ENCODE measurements around the gene SIK3.

SIK3 gene

DNA sequence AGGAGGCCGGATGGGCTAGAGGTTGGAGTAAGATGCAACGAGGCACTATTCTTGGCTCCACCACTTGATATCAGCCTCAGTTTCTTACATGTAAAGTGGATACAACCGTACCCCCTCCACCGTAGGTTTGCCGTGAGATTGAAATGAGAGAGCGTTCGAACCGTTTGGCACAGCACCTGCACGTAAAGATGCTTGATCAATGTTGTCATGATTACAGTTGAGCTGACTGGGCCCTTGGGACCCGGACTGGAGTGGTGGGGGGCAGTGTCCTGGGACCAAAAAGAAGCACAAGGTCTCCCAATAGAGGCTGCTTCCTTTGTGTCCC is 264.8 kb downstream of the SIK3 start:
- DNase-seq = no peak

- DNase-seq = no peak
Measured at GRCh38 chr11:116832350-116833290, 265.6 kb downstream of the SIK3 start.

- no peak for DNase-seq
Measured at GRCh38 chr11:116831790-116832349, 266.4 kb downstream of the SIK3 start.

GRCh38 chr11:116830184-116830912 is 267.9 kb downstream of the SIK3 start:
- DNase-seq = no peak

- DNase-seq = no peak
Measured at GRCh38 chr11:116829525-116830183, 268.6 kb downstream of the SIK3 start, which contains the start of gene APOC3. Gene APOC3 (plus strand): TSS chr11:116829907. CDS start chr11:116830583, 676 bp downstream.

GRCh38 chr11:116828632-116829524 is 269.4 kb downstream of the SIK3 start:
- no peak for DNase-seq

- no peak for DNase-seq
Measured at GRCh38 chr11:116827461-116827860, 270.8 kb downstream of the SIK3 start.

- DNase-seq = no peak
Measured at GRCh38 chr11:116826751-116827431, 271.3 kb downstream of the SIK3 start.

GRCh38 chr11:116825854-116826750 is 272.1 kb downstream of the SIK3 start:
- no peak for DNase-seq

DNA sequence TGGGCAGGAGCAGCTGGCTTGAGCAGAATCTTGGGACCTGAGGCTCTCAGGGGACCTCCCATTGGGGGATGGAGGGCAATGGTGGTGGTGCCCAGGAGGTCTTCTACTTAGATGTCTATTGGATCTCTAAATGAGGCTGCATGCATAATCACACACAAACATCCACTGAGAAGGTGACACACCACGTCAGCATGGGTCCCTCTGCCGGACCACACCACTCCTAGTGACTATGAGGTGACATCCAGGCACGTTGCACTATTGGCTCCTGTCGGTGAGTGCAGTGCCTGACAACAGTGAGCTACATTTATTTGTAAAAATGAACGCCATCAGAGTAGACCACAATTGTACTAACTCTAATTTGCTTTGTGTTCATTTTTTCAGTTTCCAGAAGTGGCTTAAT is 272.8 kb downstream of the SIK3 start:
- no peak for DNase-seq

- DNase-seq = no peak
Measured at GRCh38 chr11:116823031-116823843, 275.0 kb downstream of the SIK3 start, which contains the start of gene APOA4. Gene APOA4 (minus strand): TSS chr11:116823304. CDS start chr11:116823191, 113 bp downstream.

GRCh38 chr11:116822575-116822974 is 275.7 kb downstream of the SIK3 start:
- DNase-seq = no peak

DNA sequence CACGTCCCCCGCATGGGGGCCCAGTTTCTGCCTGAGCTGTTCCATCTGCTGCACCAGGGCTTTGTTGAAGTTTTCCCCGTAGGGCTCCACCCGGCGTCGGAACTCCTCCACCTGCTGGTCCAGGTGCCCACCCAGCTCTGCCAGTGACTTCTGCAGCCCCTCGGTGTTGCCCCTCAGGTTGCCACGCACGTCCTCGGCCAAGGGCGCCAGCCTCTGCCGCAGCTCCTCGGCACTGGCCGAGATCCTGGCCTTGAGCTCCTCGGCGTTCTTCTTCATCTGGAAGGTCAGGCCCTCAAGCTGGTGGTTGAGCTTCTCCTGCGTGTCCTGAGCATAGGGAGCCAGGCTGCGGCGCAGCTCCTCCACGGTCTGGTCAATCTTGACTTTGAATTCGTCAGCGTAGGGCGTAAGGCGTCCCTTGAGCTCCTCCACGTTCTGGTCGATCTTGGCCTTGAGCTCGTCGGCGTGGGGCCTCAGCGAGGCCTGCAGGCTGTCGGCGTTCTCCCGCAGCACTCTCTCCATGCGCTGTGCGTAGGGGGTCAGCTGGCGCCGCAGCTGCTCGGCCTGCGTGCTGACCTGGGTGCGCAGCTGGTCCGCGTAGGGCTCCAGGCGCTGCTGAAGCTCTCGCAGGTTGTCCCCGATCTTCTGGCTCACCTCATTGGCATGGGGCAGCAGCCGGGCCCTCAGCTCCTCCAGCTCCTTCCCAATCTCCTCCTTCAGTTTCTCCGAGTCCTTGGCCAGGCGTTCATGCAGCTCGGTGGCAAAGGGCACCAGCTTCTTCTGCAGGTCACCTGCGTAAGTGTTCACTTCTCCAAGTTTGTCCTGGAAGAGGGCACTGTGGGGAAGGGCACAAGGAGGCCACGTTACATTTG is 276.9 kb downstream of the SIK3 start:
- DNase-seq = no peak

- no peak for DNase-seq
Measured at GRCh38 chr11:116819049-116819448, 279.2 kb downstream of the SIK3 start.

GRCh38 chr11:116814502-116814901 is 283.7 kb downstream of the SIK3 start:
- DNase-seq = no peak

DNA sequence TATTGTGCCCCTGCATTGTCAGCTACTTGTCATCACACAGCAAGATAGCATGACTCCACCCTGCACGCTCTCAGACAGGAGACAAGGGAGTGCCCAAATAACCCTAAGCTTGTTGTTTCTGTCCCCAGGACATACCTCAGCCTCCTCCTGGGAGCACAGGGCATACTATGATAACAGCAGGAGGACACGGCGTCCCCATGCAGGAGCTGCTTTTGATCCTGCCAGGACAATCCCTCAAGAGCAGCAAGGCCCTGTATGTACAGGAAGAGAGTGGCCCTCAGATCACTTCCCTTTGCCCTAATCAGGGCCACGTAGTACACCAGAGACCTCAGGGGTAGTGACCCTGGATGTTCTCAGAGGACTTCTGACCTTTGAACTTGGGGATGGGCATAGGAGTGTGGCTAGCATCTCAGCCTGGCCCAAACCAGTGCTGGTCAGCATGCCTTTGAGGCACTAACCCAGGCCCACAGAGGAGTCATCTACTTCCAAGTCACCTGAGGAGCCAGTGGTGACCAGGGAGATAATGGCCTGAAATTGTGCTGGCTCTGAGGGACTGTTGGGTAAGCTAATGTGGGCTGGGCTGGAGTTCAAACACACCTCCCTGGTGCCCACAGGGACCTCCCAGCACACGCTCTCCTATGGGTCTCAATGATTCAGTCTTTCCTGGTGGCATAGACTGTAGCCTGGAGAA is 284.3 kb downstream of the SIK3 start:
- no peak for DNase-seq

DNA sequence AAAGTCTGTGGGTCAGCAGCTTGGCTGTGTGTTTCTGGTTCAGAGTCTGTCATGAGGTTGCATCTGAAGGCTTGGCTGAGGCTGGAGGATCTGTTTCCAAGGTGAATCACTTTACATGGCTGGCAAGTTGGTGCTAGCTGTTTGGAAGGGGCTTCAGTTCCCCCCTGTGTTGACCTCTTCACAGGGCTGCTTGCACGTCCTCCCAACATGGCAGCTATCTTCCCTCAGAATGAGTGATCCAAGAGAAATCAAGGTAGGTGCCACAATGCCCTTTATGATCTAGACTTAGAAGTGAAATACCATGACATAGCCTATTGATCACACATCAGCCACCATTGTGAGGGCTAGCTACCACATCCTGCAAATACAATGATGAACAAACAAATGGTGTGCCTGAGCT is 285.1 kb downstream of the SIK3 start:
- DNase-seq = no peak

DNA sequence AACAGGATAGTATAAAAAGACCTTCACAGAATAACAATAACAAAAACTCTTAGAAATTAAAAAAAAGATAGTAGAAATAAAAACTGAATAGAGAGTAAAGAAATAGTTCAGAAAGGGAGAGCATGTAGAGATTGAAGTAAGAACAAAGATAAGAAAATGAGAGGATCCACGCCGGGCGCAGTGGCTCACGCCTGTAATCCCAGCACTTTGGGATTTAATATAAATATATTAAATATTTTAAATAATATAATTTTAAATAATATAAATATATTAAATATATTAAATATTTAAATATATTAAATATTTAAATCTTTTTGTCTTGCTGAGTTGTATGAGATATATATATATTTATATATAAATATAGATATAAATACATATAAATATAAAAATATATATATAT is 286.1 kb downstream of the SIK3 start:
- DNase-seq = no peak
